ENCODE measurements around the gene SPDYE3. TPM values are rescaled to one million over a fixed set of nuclear protein-coding genes. Genes with fewer than 3 reads are reported as not detected.
"Not testable (repeated sequence)": the region's sequence is repeated elsewhere in the genome, so short reads cannot be mapped to it uniquely, and the experiment has no call there.

The SPDYE3 gene
- total and polyA plus RNA-seq, 4 donors: 0.06 to 0.10 TPM; not detected in 2

GRCh38 chr7:100342765-100343164 lies 35.3 kb downstream of the SPDYE3 start:
- DNase-seq: no peak
- WGBS, 2 donors: 77 to 89% methylated on average over 6 of the region's 6 CpGs

GRCh38 chr7:100344124-100344559 lies 36.6 kb downstream of the SPDYE3 start:
- 91 to 94% methylated on average over 3 of the region's 4 CpGs for WGBS, 2 donors
- ATAC-seq (ENCODE audit: insufficient read depth, low FRiP score); H3K4me3 ChIP-seq; DNase-seq; H3K4me1 ChIP-seq (ENCODE audit: control insufficient read depth in 5 of 5, insufficient read depth in 5 of 5, low read length in 5 of 5); H3K9me3 ChIP-seq (ENCODE audit: control insufficient read depth in 4 of 4, insufficient read depth in 3 of 4, low read length in 3 of 4); H3K27ac ChIP-seq (ENCODE audit: low read depth in 1 of 2, low read length in 1 of 2); H3K9ac ChIP-seq (ENCODE audit: insufficient read depth in 1 of 2, low read length in 2 of 2); H3K27me3 ChIP-seq (ENCODE audit: control insufficient read depth in 3 of 3, insufficient read depth in 3 of 3, low read length in 2 of 3): not testable (repeated sequence)
- H3K36me3 ChIP-seq (ENCODE audit: control insufficient read depth in 4 of 4, insufficient read depth in 4 of 4, low read length in 4 of 4): peaks cover 18 to 25% (median 19%) of the 10 kb centered on the region in 4 donors

More at GRCh38 chr7:100342765-100343164, 35.3 kb downstream of the SPDYE3 start:
- H3K9ac ChIP-seq (ENCODE audit: insufficient read depth in 1 of 2, low read length in 2 of 2): no peak overlapping the region
- TF ChIP-seq CTCF (IDR thresholded peaks at IDR 0.05; ENCODE audit: control extremely low read depth, extremely low read depth): no peak
- peaks cover 0 to 2% (median 0%) of the 10 kb centered on the region in 5 donors for H3K4me1 ChIP-seq (ENCODE audit: control insufficient read depth in 5 of 5, insufficient read depth in 5 of 5, low read length in 5 of 5)
- H3K9me3 ChIP-seq (ENCODE audit: control insufficient read depth in 4 of 4, insufficient read depth in 3 of 4, low read length in 3 of 4): no peaks in the 10 kb centered on the region
- H3K27me3 ChIP-seq (ENCODE audit: control insufficient read depth in 3 of 3, insufficient read depth in 3 of 3, low read length in 2 of 3): no peaks in the 10 kb centered on the region
- no peak for ATAC-seq (ENCODE audit: insufficient read depth, low FRiP score)
- H3K27ac ChIP-seq (ENCODE audit: low read depth in 1 of 2, low read length in 1 of 2): no peak overlapping the region
- H3K4me3 ChIP-seq: no peak overlapping the region
- peaks cover 15 to 21% (median 19%) of the 10 kb centered on the region in 4 donors for H3K36me3 ChIP-seq (ENCODE audit: control insufficient read depth in 4 of 4, insufficient read depth in 4 of 4, low read length in 4 of 4)

- Histone ChIP-seq H3K27ac (ENCODE audit: low read depth in 1 of 2, low read length in 1 of 2) (peak overlapping the region; percentile 68), H3K36me3 (ENCODE audit: control insufficient read depth in 4 of 4, insufficient read depth in 4 of 4, low read length in 4 of 4) (peaks cover 16 to 28% (median 21%) of the 10 kb centered on the region in 4 donors)
- WGBS, 2 donors: 68 to 80% methylated on average over 9 to 10 of the region's 13 CpGs
- not testable (repeated sequence) for H3K27me3 ChIP-seq (ENCODE audit: control insufficient read depth in 3 of 3, insufficient read depth in 3 of 3, low read length in 2 of 3); H3K4me1 ChIP-seq (ENCODE audit: control insufficient read depth in 5 of 5, insufficient read depth in 5 of 5, low read length in 5 of 5); DNase-seq; H3K4me3 ChIP-seq; H3K9me3 ChIP-seq (ENCODE audit: control insufficient read depth in 4 of 4, insufficient read depth in 3 of 4, low read length in 3 of 4); H3K9ac ChIP-seq (ENCODE audit: insufficient read depth in 1 of 2, low read length in 2 of 2)
- peak; percentile 73 for ATAC-seq (ENCODE audit: insufficient read depth, low FRiP score)
These were observed 37.2 kb downstream of the SPDYE3 start for GRCh38 chr7:100344560-100345287.

- ATAC-seq (ENCODE audit: insufficient read depth, low FRiP score) (peak; percentile 67), DNase-seq (peak; percentile 39 to 44 (median 42))
- not testable (repeated sequence) for H3K27me3 ChIP-seq (ENCODE audit: control insufficient read depth in 3 of 3, insufficient read depth in 3 of 3, low read length in 2 of 3); H3K4me1 ChIP-seq (ENCODE audit: control insufficient read depth in 5 of 5, insufficient read depth in 5 of 5, low read length in 5 of 5); H3K27ac ChIP-seq (ENCODE audit: low read depth in 1 of 2, low read length in 1 of 2); H3K9me3 ChIP-seq (ENCODE audit: control insufficient read depth in 4 of 4, insufficient read depth in 3 of 4, low read length in 3 of 4); H3K9ac ChIP-seq (ENCODE audit: insufficient read depth in 1 of 2, low read length in 2 of 2); H3K4me3 ChIP-seq
- 3 to 10% methylated on average over 2 of the region's 5 CpGs for WGBS, 2 donors
- peaks cover 16 to 31% (median 26%) of the 10 kb centered on the region in 4 donors for H3K36me3 ChIP-seq (ENCODE audit: control insufficient read depth in 4 of 4, insufficient read depth in 4 of 4, low read length in 4 of 4)
These were observed 37.8 kb downstream of the SPDYE3 start for GRCh38 chr7:100345288-100345672.

GRCh38 chr7:100346921-100347320 lies 39.4 kb downstream of the SPDYE3 start:
- Histone ChIP-seq H3K9me3 (ENCODE audit: control insufficient read depth in 4 of 4, insufficient read depth in 3 of 4, low read length in 3 of 4) (no peaks in the 10 kb centered on the region), H3K27ac (ENCODE audit: low read depth in 1 of 2, low read length in 1 of 2) (no peak overlapping the region), H3K9ac (ENCODE audit: insufficient read depth in 1 of 2, low read length in 2 of 2) (no peak overlapping the region), H3K27me3 (ENCODE audit: control insufficient read depth in 3 of 3, insufficient read depth in 3 of 3, low read length in 2 of 3) (no peaks in the 10 kb centered on the region), H3K36me3 (ENCODE audit: control insufficient read depth in 4 of 4, insufficient read depth in 4 of 4, low read length in 4 of 4) (peaks cover 14 to 34% (median 32%) of the 10 kb centered on the region in 4 donors), H3K4me3 (no peak overlapping the region), H3K4me1 (ENCODE audit: control insufficient read depth in 5 of 5, insufficient read depth in 5 of 5, low read length in 5 of 5) (peaks cover 0 to 2% (median 0%) of the 10 kb centered on the region in 5 donors)
- no peak for DNase-seq
- no peak for TF ChIP-seq CTCF (IDR thresholded peaks at IDR 0.05; ENCODE audit: control extremely low read depth, extremely low read depth)
- no peak for ATAC-seq (ENCODE audit: insufficient read depth, low FRiP score)

All from lung (tissue), 12 donors.